ENCODE results near the gene RPL13.

GRCh38 chr16:89556750-89557689 lies 3.5 kb upstream of the RPL13 start:
- TF ChIP-seq, protein P1, sequence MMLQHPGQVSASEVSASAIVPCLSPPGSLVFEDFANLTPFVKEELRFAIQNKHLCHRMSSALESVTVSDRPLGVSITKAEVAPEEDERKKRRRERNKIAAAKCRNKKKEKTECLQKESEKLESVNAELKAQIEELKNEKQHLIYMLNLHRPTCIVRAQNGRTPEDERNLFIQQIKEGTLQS (IDR thresholded peaks at IDR 0.05; ENCODE audit: borderline replicate concordance, extremely low read depth, low read depth, low read length) = no peak
- TF ChIP-seq ZBTB33 (IDR thresholded peaks at IDR 0.05) (no peak), MYC (IDR thresholded peaks at IDR 0.05; ENCODE audit: insufficient read depth, insufficient read length, insufficient replicate concordance, low read length, severe bottlenecking) (no peak), ESRRA (IDR thresholded peaks at IDR 0.05; ENCODE audit: low read length) (no peak), ELK1 (IDR thresholded peaks at IDR 0.05; ENCODE audit: low read depth, low read length) (no peak), POLR2A (IDR thresholded peaks at IDR 0.05; ENCODE audit: low read depth, low read length) (no peak), TAF1 (IDR thresholded peaks at IDR 0.05; ENCODE audit: borderline replicate concordance, low read depth, low read length) (no peak)
- TF ChIP-seq, protein P2, sequence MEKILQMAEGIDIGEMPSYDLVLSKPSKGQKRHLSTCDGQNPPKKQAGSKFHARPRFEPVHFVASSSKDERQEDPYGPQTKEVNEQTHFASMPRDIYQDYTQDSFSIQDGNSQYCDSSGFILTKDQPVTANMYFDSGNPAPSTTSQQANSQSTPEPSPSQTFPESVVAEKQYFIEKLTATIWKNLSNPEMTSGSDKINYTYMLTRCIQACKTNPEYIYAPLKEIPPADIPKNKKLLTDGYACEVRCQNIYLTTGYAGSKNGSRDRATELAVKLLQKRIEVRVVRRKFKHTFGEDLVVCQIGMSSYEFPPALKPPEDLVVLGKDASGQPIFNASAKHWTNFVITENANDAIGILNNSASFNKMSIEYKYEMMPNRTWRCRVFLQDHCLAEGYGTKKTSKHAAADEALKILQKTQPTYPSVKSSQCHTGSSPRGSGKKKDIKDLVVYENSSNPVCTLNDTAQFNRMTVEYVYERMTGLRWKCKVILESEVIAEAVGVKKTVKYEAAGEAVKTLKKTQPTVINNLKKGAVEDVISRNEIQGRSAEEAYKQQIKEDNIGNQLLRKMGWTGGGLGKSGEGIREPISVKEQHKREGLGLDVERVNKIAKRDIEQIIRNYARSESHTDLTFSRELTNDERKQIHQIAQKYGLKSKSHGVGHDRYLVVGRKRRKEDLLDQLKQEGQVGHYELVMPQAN (conservative IDR thresholded peaks at IDR 0.05) = no peak
